Right renal cortex interstitium (tissue), 3 donors: ENCODE measurements around the gene TMEM214. TPM values are rescaled to one million over a fixed set of nuclear protein-coding genes. Genes with fewer than 3 reads are reported as not detected.

Experiments
- DNase-seq, 3 donors: peaks; one replicate each; pipeline ENCODE4 v3.0.0-alpha.2; 2013; ENCODE audit warnings: low read depth in 3 of 3, low spot score in 2 of 3
- polyA plus RNA-seq, 3 donors: library from polyadenylated mRNA; unstranded; fragments of 120-200 nt; gene quantifications; one replicate each; pipeline ENCODE4 v1.2.1, GENCODE V29; 2013; ENCODE audit not compliant: insufficient read length in 3 of 3

The TMEM214 gene, protein sequence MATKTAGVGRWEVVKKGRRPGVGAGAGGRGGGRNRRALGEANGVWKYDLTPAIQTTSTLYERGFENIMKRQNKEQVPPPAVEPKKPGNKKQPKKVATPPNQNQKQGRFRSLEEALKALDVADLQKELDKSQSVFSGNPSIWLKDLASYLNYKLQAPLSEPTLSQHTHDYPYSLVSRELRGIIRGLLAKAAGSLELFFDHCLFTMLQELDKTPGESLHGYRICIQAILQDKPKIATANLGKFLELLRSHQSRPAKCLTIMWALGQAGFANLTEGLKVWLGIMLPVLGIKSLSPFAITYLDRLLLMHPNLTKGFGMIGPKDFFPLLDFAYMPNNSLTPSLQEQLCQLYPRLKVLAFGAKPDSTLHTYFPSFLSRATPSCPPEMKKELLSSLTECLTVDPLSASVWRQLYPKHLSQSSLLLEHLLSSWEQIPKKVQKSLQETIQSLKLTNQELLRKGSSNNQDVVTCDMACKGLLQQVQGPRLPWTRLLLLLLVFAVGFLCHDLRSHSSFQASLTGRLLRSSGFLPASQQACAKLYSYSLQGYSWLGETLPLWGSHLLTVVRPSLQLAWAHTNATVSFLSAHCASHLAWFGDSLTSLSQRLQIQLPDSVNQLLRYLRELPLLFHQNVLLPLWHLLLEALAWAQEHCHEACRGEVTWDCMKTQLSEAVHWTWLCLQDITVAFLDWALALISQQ
- polyA plus RNA-seq: 10 to 100 TPM; 51.3 to 54.4 (median 52.8) TPM

- DNase-seq: peak in 2 of 3 donors; percentile 67 to 70
Measured at GRCh38 chr2:27032495-27033252, at the start of gene TMEM214. TMEM214 (plus strand) TSS chr2:27032965; CDS start chr2:27033016, 51 bp downstream.

DNA sequence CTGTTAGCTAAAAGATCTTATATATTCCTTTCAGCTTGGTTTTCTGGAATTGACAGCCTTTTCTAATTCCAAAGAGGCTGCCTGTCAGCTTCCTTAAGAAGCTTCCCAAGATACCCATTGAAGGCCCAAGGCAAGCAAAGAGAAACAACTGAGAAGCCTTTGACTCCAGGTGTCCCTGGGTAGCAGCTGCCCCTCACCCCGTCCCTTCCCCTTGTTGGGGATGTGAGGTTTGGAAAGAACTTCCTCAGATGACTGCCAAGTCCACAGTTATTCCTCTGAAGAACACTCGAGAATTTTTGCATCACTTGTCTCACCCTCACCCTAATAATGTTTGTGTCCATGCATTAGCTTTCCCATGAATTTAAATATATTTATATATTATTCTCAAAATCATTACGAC, 49.0 kb upstream of the TMEM214 start:
- no peak for DNase-seq

- no peak for DNase-seq
Measured at GRCh38 chr2:26985807-26986206, 47.0 kb upstream of the TMEM214 start.

DNA sequence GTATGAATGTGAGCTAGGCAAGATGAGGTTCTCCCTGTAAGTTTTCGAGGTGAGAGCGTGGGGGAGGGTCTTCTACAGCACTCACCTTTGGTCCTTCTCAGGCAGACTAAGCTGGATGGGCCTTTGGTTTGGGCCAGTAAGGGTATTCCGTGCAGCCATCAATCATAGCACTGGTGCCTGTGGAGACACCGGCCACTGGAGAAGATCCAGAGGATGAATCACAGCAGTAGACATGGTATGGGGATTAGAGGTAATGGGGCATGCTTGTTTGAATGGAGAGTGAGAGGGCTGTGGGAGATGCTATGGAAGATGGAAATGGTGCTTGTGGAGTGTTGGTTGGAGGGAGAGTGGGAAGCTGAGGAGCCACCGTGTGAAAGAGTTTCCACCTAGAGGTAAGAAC, 46.2 kb upstream of the TMEM214 start:
- no peak for DNase-seq

DNA sequence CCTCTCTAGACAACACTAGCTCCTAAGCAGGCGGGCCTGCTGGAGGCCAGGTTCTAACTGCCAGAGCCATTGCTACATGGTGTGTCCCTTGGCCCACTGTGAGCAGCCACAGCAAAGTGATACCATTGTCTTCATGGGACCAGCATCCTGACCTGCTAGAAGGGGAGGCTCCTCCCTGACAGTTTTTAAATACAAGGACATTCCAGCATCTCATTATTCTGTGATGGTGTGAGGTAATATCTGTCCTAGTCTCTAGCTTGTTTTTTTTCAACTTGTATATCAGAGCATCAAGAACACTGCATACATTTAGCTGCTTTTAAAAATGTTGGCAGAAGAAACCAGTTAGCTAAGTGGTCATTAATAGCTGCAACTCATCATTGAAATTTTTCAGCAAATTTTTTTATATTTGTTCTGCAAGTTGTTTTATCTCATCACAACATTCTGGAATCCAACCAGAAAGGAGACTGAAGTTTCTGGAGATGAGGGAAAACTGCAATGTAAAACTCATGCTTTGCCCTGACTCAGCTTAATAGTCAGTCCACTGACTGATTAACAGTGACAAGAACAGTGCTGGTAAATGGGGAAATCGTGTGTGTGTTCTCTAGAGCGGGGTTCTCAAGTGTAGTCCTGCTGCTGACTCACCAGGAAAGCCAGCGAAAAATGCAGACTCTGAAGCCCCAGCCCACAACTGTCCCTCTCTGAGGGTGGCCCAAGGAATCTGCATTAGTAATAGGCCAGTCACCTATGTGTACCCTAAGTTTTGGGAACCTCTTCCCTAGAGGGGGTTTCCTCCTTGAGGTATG, 44.5 kb upstream of the TMEM214 start:
- DNase-seq: no peak

DNA sequence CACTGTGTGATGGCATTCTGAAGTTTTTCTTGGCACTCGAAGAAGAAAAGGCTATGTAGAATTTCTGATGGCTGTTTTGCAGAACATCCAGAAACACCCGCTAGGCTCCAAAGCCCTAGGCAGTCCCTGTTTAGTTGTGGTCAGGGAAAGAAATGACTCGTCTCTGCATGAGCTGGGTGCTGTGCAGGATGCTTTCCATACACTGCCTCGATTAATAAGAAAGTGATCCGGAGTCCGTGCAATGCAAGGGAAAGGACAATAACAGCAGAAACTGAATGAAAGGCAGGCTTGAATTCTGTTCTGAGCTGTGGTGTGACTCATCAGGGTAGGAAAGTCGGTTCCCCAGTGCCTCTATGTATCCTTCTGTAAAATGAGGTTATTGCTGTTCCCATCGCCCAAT, 43.6 kb upstream of the TMEM214 start:
- DNase-seq: no peak

DNA sequence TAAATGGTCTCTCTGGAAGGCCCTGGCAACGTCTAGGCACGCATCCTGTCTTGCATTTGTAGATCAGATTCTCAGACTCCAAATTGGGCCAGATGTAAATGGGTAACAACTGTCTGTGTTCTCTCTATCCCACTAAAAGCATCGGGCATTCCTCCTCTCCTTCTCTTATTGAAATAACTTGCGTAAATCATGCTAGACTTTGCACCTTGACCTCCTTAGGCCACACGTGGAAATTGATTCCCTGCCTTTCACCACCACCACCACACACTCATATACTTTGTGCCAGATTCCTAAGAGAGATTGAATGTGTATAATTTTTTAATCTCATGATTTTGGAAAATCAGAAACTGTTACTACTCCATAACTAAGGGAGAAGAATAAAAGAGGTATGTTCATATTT, 41.0 kb upstream of the TMEM214 start:
- no peak for DNase-seq

DNA sequence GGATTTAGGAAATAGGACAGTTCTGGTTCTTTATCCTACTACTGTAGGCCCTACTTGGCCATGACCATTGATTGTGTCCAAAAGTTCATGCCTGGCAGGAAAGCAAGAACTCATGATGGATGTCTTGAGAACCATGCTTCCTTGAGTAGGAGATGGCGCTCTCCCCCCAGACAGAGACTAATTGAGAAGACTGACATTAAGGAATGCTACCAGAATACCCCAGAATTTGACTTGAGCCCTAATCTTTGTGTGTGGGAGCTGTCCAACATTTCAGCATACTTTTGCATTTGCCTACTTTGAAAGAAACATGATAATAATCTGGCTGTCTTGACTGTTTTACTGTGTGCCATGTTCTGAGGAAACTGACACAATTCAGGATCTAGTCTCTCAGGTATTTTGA, 39.0 kb upstream of the TMEM214 start:
- DNase-seq: no peak

- no peak for DNase-seq
Measured at GRCh38 chr2:26994983-26995382, 37.8 kb upstream of the TMEM214 start.

- DNase-seq: no peak
Measured at GRCh38 chr2:26997394-26997793, 35.4 kb upstream of the TMEM214 start.

GRCh38 chr2:26998323-26998722, 34.4 kb upstream of the TMEM214 start:
- DNase-seq: no peak

GRCh38 chr2:27000228-27000627, 32.5 kb upstream of the TMEM214 start:
- DNase-seq: no peak

DNA sequence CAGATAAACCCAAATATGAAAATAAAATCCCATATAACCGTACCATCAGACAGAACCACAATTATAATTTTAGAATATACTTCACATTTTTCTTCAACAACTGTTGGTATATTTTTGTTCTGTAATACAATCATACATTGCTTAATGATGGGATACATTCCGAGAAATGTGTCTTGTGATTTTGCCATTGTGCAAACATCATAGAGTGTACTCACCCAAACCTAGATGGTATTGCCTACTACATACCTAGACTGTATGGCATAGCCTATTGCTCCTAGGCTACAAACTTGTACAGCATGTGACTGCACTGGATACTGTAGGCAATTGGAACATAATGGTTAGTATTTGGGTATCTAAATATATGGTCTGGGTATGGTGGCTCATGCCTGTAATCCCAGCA, 31.8 kb upstream of the TMEM214 start:
- no peak for DNase-seq

DNA sequence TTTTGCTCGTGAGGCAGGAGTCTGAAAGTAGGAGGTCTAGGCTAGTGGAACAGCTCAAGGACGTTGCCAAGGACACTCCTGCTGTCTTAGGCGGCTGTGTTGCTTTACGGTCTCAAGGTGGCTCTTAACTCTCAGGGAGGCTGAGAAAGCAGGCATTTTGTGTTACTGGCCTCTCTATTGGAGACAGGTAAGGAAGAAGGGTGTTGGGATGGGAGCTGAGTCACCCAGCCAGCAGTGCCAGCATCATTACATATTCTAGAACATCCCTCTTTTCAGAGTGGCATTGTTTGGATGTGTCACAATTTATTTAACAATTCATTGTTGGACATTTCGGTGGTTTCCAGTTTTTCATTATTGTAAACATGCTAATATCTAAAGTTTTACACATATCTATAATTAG, 30.8 kb upstream of the TMEM214 start:
- DNase-seq: no peak

DNA sequence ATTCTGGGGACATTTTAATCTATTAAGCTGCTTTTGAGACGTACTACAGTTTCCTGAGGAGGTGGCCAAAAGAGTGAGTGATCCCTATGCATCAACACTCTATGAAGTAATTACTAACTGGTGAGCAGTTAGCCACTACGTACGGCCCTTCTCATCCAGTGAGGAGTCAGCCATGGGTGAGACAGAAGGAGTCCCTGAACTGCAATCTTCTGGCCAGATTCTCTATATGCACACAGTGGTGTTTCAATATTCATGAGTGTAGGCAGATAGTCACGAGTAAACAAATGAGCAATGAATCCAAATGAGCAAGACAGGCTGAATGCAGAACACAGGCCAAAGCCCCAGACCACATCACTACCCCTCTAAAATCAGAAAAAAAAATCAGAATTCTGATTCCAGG, 29.8 kb upstream of the TMEM214 start:
- DNase-seq: no peak

DNA sequence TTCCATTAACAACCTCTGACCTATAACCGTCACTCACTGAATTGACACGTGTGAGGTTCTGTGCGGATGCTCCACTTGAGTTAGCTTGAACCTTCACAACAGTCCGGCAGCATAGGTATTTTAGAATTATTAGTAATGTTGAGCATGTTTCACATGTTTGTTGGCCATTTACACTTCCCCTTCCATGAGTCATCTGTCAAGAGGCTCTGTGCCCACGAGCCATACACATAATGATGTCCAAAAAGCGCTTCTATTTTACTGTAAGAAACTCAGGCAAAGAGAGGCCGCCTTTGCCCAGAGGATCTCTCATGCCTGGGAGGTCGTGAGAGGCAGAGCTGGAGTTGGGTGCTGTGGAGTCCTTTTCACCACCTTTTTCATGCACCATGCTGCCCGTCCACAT, 28.9 kb upstream of the TMEM214 start:
- DNase-seq: no peak

- no peak for DNase-seq
Measured at GRCh38 chr2:27006602-27007415, 26.0 kb upstream of the TMEM214 start.

- no peak for DNase-seq
Measured at GRCh38 chr2:27007416-27008374, 25.1 kb upstream of the TMEM214 start.

DNA sequence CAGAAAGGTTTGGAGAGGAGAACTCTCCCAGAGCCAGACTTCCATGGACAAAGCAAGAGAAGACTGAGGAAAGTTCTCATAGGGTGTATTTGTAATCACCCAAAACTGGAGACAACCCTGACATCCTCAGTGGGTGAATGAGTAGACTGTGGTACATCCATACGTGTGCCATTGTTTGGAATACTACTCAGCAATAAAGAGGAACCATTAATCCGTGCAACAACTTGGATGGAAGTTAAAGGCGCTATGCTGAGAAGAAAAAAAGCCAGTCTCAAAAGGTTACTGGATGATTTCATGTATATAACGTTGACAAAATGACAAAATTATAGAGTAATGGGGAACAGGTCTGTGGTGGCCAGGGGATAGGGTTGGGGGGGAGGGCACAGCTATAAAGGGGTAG, 24.1 kb upstream of the TMEM214 start:
- DNase-seq: no peak
